IMR-90 (cell line): ENCODE measurements around the gene ARGLU1. TPM values are rescaled to one million over a fixed set of nuclear protein-coding genes. Genes with fewer than 3 reads are reported as not detected.

Experiments
- ATAC-seq: fragments of 200-7000 bp; cut with Tn5 transposase; 2 replicates; pipeline ENCODE4 v1.9.1; 2020; ENCODE audit warnings: low read depth, mild to moderate bottlenecking, moderate library complexity
- BruUV-seq: library from RNA; stranded (reverse); fragments of 400-500 nt; replicated peaks from 2 replicates; lab custom pipeline; 2021; lab: Mats Ljungman, UMichigan
- CTCF ChIA-PET: fragments of 300-600 bp; formaldehyde crosslinking; extraction: SDS; loops from one replicate; lab custom pipeline; 2021; ENCODE audit warnings: antibody characterized with exemption; lab: Yijun Ruan, JAX
- POLR2A ChIA-PET: fragments of 300-600 bp; sonication (Branson Sonifier 250); formaldehyde crosslinking; loops from one replicate; lab custom pipeline; 2022; ENCODE audit warnings: antibody characterized with exemption; ENCODE audit not compliant: unreplicated experiment; lab: Charles Lee
- DNase-seq: peaks from one replicate; pipeline ENCODE4 v3.0.0; 2013
- H2AFZ ChIP-seq: replicated peaks from 2 replicates; pipeline ENCODE3; 2013; ENCODE audit warnings: low read length, mild to moderate bottlenecking; ENCODE audit not compliant: poor library complexity
- H2AK5ac ChIP-seq: 2 replicates; pipeline ENCODE4 v1.6.1; 2013; ENCODE audit warnings: low read depth, low read length, inconsistent platforms
- H2AK9ac ChIP-seq: replicated peaks from 2 replicates; pipeline ENCODE3; 2013; ENCODE audit warnings: mild to moderate bottlenecking, low read depth, low read length, moderate library complexity; ENCODE audit not compliant: poor library complexity
- H2BK120ac ChIP-seq: 2 replicates; pipeline ENCODE4 v1.6.1; 2013; ENCODE audit warnings: low read depth, low read length, inconsistent platforms
- H2BK15ac ChIP-seq: 3 replicates; pipeline ENCODE4 v1.6.1; 2013; ENCODE audit warnings: low read depth, low read length, inconsistent platforms
- H2BK20ac ChIP-seq: 2 replicates; pipeline ENCODE4 v1.6.1; 2013; ENCODE audit warnings: low read depth, mild to moderate bottlenecking, inconsistent platforms, low read length, moderate library complexity
- H2BK5ac ChIP-seq: 2 replicates; pipeline ENCODE4 v1.6.1; 2013; ENCODE audit warnings: mild to moderate bottlenecking, low read depth, low read length, inconsistent platforms; ENCODE audit not compliant: poor library complexity, severe bottlenecking
- H3K14ac ChIP-seq: replicated peaks from 2 replicates; pipeline ENCODE4 v1.6.1; 2013; ENCODE audit warnings: low read depth, low read length, inconsistent platforms
- H3K18ac ChIP-seq: 2 replicates; pipeline ENCODE4 v1.6.1; 2013; ENCODE audit warnings: low read depth, low read length, control low read depth
- H3K23ac ChIP-seq: 2 replicates; pipeline ENCODE4 v1.6.1; 2013; ENCODE audit warnings: low read depth, low read length, inconsistent platforms
- H3K27ac ChIP-seq: 2 replicates; pipeline ENCODE4 v1.5.1; 2013; ENCODE audit warnings: mild to moderate bottlenecking, control low read depth, low read length; ENCODE audit not compliant: insufficient read depth
- H3K27me3 ChIP-seq: 2 replicates; pipeline ENCODE4 v1.6.1; 2013; ENCODE audit warnings: low read length; ENCODE audit not compliant: control insufficient read depth, insufficient read depth
- H3K36me3 ChIP-seq: 2 replicates; pipeline ENCODE4 v1.6.1; 2013; ENCODE audit warnings: low read length, mixed read lengths; ENCODE audit not compliant: control insufficient read depth, insufficient read depth
- H3K4ac ChIP-seq: 2 replicates; pipeline ENCODE4 v1.6.1; 2013; ENCODE audit warnings: low read depth, low read length, inconsistent platforms
- H3K4me1 ChIP-seq: 2 replicates; pipeline ENCODE4 v1.6.1; 2013; ENCODE audit warnings: low read length, mixed read lengths; ENCODE audit not compliant: control insufficient read depth, insufficient read depth
- H3K4me2 ChIP-seq: 2 replicates; pipeline ENCODE4 v1.6.1; 2013; ENCODE audit warnings: low read depth, mild to moderate bottlenecking, control low read depth, low read length, moderate library complexity
- H3K4me3 ChIP-seq: 2 replicates; pipeline ENCODE4 v1.5.1; 2013; ENCODE audit warnings: low read depth, mild to moderate bottlenecking, control low read depth, low read length, moderate library complexity; ENCODE audit not compliant: insufficient read depth
- H3K56ac ChIP-seq: 2 replicates; pipeline ENCODE4 v1.6.1; 2013; ENCODE audit warnings: low read length, inconsistent platforms; ENCODE audit not compliant: insufficient read depth; ENCODE audit errors: extremely low read depth
- H3K79me1 ChIP-seq, 2 experiments: 2 replicates each; pipeline ENCODE4 v1.6.1; 2013; ENCODE audit warnings: low read length in 2 of 2, inconsistent platforms in 1 of 2, low read depth in 1 of 2
- H3K9ac ChIP-seq: 2 replicates; pipeline ENCODE4 v1.6.1; 2013; ENCODE audit warnings: low read depth, low read length, control low read depth
- H3K9me1 ChIP-seq: 2 replicates; pipeline ENCODE4 v1.6.1; 2013; ENCODE audit warnings: low read length, inconsistent platforms; ENCODE audit not compliant: insufficient read depth
- H3K9me3 ChIP-seq: 2 replicates; pipeline ENCODE4 v1.6.1; 2013; ENCODE audit warnings: low read length; ENCODE audit not compliant: control insufficient read depth, insufficient read depth
- H4K20me1 ChIP-seq: 2 replicates; pipeline ENCODE4 v1.6.1; 2013; ENCODE audit warnings: low read length, inconsistent platforms; ENCODE audit not compliant: insufficient read depth
- H4K5ac ChIP-seq: 2 replicates; pipeline ENCODE4 v1.6.1; 2013; ENCODE audit warnings: mild to moderate bottlenecking, low read depth, low read length, control low read depth
- H4K8ac ChIP-seq, 2 experiments: 2 replicates each; pipeline ENCODE4 v1.6.1; 2013; ENCODE audit warnings: low read depth in 2 of 2, low read length in 2 of 2, control low read depth in 1 of 2, inconsistent platforms in 1 of 2
- H4K91ac ChIP-seq: 2 replicates; pipeline ENCODE4 v1.6.1; 2013; ENCODE audit warnings: low read depth, low read length, inconsistent platforms; ENCODE audit not compliant: insufficient read depth
- BHLHE40 ChIP-seq: fragments of 150-350 bp; IDR thresholded peaks from 2 replicates; pipeline ENCODE4 v1.6.1; 2016; ENCODE audit warnings: mild to moderate bottlenecking, low read depth, low read length
- CEBPB ChIP-seq: IDR thresholded peaks from 2 replicates; pipeline ENCODE4 v1.6.1; 2012; ENCODE audit warnings: low read depth, low read length, improper control_type of control experiment
- CHD1 ChIP-seq: IDR thresholded peaks from 2 replicates; pipeline ENCODE4 v1.6.1; 2012; ENCODE audit warnings: low read depth, low read length, improper control_type of control experiment
- CTCF ChIP-seq: conservative IDR thresholded peaks from 2 replicates; pipeline ENCODE4 v1.5.1; 2012; ENCODE audit warnings: mild to moderate bottlenecking, low read depth, low read length, improper control_type of control experiment
- ELK1 ChIP-seq: fragments of 150-350 bp; IDR thresholded peaks from 2 replicates; pipeline ENCODE4 v1.6.1; 2016; ENCODE audit warnings: low read depth, mild to moderate bottlenecking, low read length, moderate library complexity, borderline replicate concordance
- FOS ChIP-seq: fragments of 150-350 bp; IDR thresholded peaks from 2 replicates; pipeline ENCODE4 v1.6.1; 2016; ENCODE audit warnings: low read depth, low read length
- MAFK ChIP-seq: IDR thresholded peaks from 2 replicates; pipeline ENCODE4 v1.6.1; 2012; ENCODE audit warnings: low read depth, low read length, improper control_type of control experiment
- MAZ ChIP-seq: IDR thresholded peaks from 2 replicates; pipeline ENCODE4 v1.6.1; 2012; ENCODE audit warnings: low read depth, mild to moderate bottlenecking, low read length, improper control_type of control experiment, moderate library complexity, borderline replicate concordance
- MXI1 ChIP-seq: IDR thresholded peaks from 2 replicates; pipeline ENCODE4 v1.6.1; 2012; ENCODE audit warnings: low read depth, mild to moderate bottlenecking, low read length, moderate library complexity, borderline replicate concordance
- NFE2L2 ChIP-seq: fragments of 150-350 bp; IDR thresholded peaks from 2 replicates; pipeline ENCODE4 v1.6.1; 2016; ENCODE audit warnings: low read depth, mild to moderate bottlenecking, low read length
- POLR2A ChIP-seq: IDR thresholded peaks from 2 replicates; pipeline ENCODE4 v1.6.1; 2012; ENCODE audit warnings: mild to moderate bottlenecking, low read depth, low read length
- RAD21 ChIP-seq: IDR thresholded peaks from 2 replicates; pipeline ENCODE4 v1.6.1; 2012; ENCODE audit warnings: low read length, improper control_type of control experiment
- RCOR1 ChIP-seq: IDR thresholded peaks from 2 replicates; pipeline ENCODE4 v1.6.1; 2012; ENCODE audit warnings: mild to moderate bottlenecking, low read length, improper control_type of control experiment; ENCODE audit not compliant: insufficient replicate concordance
- RFX5 ChIP-seq: IDR thresholded peaks from 2 replicates; pipeline ENCODE4 v1.8.0; 2012; ENCODE audit warnings: low read depth, mild to moderate bottlenecking, low read length, moderate library complexity
- SMC3 ChIP-seq: fragments of 150-350 bp; IDR thresholded peaks from 2 replicates; pipeline ENCODE4 v1.6.1; 2016; ENCODE audit warnings: low read depth, mild to moderate bottlenecking, antibody characterized with exemption, low read length, moderate library complexity
- USF2 ChIP-seq: fragments of 150-350 bp; IDR thresholded peaks from 2 replicates; pipeline ENCODE4 v1.6.1; 2017; ENCODE audit warnings: mild to moderate bottlenecking, antibody characterized with exemption, low read length, low read depth
- WGBS, 2 experiments: methylation state at CpG; one replicate each; pipeline versions ENCODE4 v1.1.5 to v1.1.7; 2013; ENCODE audit warnings: missing lambda C conversion rate in 2 of 2; ENCODE audit not compliant: insufficient read length in 1 of 2; ENCODE audit errors: extremely low coverage in 2 of 2; 5-methylcytosine and 5-hydroxymethylcytosine counted together
- dilution Hi-C: fragments of 300-500 bp; cut with HindIII; formaldehyde crosslinking; loops from one replicate; pipeline ENCODE4 v1.14.3; 2018; ENCODE audit warnings: low sequenced_read_pairs; ENCODE audit not compliant: unreplicated experiment
- in situ Hi-C: fragments of 300-500 bp; cut with MboI; formaldehyde crosslinking; loops from 3 replicates; pipeline ENCODE4 v1.14.3; 2019; ENCODE audit warnings: low sequenced_read_pairs, inconsistent platforms, mixed read lengths
- intact Hi-C: fragments of 100-400 bp; cut with micrococcal nuclease; formaldehyde crosslinking; loops from 2 replicates; pipeline ENCODE4 v1.10.0; 2022
- polyA plus RNA-seq, 3 experiments: library from polyadenylated mRNA; depleted of rRNA; stranded (reverse); fragments of >200 nt; gene quantifications; 2 replicates each; pipeline ENCODE4 v1.2.3, GENCODE V29; 2012; ENCODE audit warnings: low replicate concordance in 1 of 3
- total RNA-seq: library from RNA; depleted of rRNA; stranded (reverse); fragments of >200 nt; gene quantifications from 2 replicates; pipeline ENCODE4 v1.2.3, GENCODE V29; 2012

Gene ARGLU1
- total and polyA plus RNA-seq, 2 of the 4 experiments (the other 2 are of a cell fraction) = 11.1 to 51.4 TPM

GRCh38 chr13:106537521-106537920 is 30.4 kb downstream of the ARGLU1 start:
- Histone ChIP-seq H3K4ac (no peak overlapping the region), H3K9me3 (no peaks in the 10 kb centered on the region), H3K23ac (no peak overlapping the region), H2BK5ac (no peak overlapping the region), H2BK20ac (no peak overlapping the region), H4K91ac (no peak overlapping the region), H2BK120ac (no peak overlapping the region), H4K5ac (no peak overlapping the region), H2BK15ac (no peak overlapping the region), H3K27me3 (no peaks in the 10 kb centered on the region), H2AFZ (no peak overlapping the region), H4K20me1 (no peaks in the 10 kb centered on the region; the same call in none of the 2 replicates), H3K27ac (no peak overlapping the region), H2AK9ac (no peak overlapping the region), H2AK5ac (no peak overlapping the region), H3K79me1 (peaks cover 8 to 14% of the 10 kb centered on the region in 2 experiments; a peak in 3 of 4 replicates), H4K8ac (no peak overlapping the region), H3K9me1 (no peaks in the 10 kb centered on the region), H3K14ac (no peak overlapping the region), H3K9ac (no peak overlapping the region), H3K36me3 (0 out of 2 replicates have a peak, but pooled peaks cover 2% of the 10 kb centered on the region), H3K4me1 (peaks cover under 1% of the 10 kb centered on the region; the same call in 1 of the 2 replicates), H3K4me2 (no peak overlapping the region), H3K56ac (no peak overlapping the region), H3K18ac (no peak overlapping the region), H3K4me3 (no peak overlapping the region)
- TF ChIP-seq NFE2L2 (no peak), POLR2A (no peak), MAZ (no peak), RCOR1 (no peak), FOS (no peak), MAFK (no peak), RFX5 (no peak), ELK1 (no peak), MXI1 (no peak), CTCF (no peak), BHLHE40 (no peak), RAD21 (no peak), CHD1 (no peak), SMC3 (no peak), USF2 (no peak), CEBPB (no peak)
- CTCF ChIA-PET = interaction anchor here (1.0 kb wide), 1 partner anchor 444 kb away, joined by 3 read pairs; no protein-coding TSS in a partner anchor
- in situ Hi-C loops = loop anchor here (10.0 to 25.0 kb wide), 4 partner anchors 1100 to 1963 kb away; no protein-coding TSS in a partner anchor
- intact Hi-C loops = loop anchor here (1.0 to 10.0 kb wide), 2 partner anchors 83 to 1093 kb away; no protein-coding TSS in a partner anchor
- no peak for DNase-seq
- no CpG with 5 or more reads among the region's 3 CpGs for WGBS, 2 experiments
- dilution Hi-C loops = no loop called here
- no peak for ATAC-seq
- BruUV-seq = no TSS peak
- POLR2A ChIA-PET = no interaction called here
